Progenitor cell of endocrine pancreas (in vitro differentiated cells): ENCODE measurements around the gene CELSR1. TPM values are rescaled to one million over a fixed set of nuclear protein-coding genes. Genes with fewer than 3 reads are reported as not detected.
A peak's percentile ranks its signal among the peaks of the same experiment; 100 is the strongest.

ENCODE experiments used
- DNase-seq: peaks from one replicate; pipeline ENCODE4 v3.0.0; 2021; ENCODE audit warnings: low spot score; ENCODE audit not compliant: unreplicated experiment
- H3K27ac Mint-ChIP-seq: 2 replicates; pipeline ENCODE4 v1.8.0; 2021; ENCODE audit warnings: mild to moderate bottlenecking, moderate library complexity, mixed read lengths
- H3K27me3 Mint-ChIP-seq: 2 replicates; pipeline ENCODE4 v1.8.0; 2021; ENCODE audit warnings: mixed read lengths
- H3K36me3 Mint-ChIP-seq: 2 replicates; pipeline ENCODE4 v1.8.0; 2022; ENCODE audit warnings: mixed read lengths; ENCODE audit not compliant: insufficient read depth
- H3K4me1 Mint-ChIP-seq: 2 replicates; pipeline ENCODE4 v1.8.0; 2021; ENCODE audit warnings: low read depth, mixed read lengths
- H3K4me3 Mint-ChIP-seq: 2 replicates; pipeline ENCODE4 v1.8.0; 2021; ENCODE audit warnings: low read depth, mild to moderate bottlenecking, moderate library complexity, mixed read lengths
- H3K9me3 Mint-ChIP-seq: 2 replicates; pipeline ENCODE4 v1.8.0; 2021; ENCODE audit warnings: low read depth, mixed read lengths
- total RNA-seq: library from RNA; stranded (reverse); gene quantifications from 2 replicates; pipeline ENCODE4 v1.2.1, GENCODE V29; 2021
- TF ChIP-seq, protein P1 (sequence below): fragments of 200-600 bp; sonication (generic); IDR thresholded peaks from one replicate; pipeline ENCODE4 v1.5.0; 2021; ENCODE audit warnings: antibody characterized with exemption, mild to moderate bottlenecking; ENCODE audit not compliant: unreplicated experiment

The CELSR1 gene
- total RNA-seq, 1 donor from 2014 or later = 20.9 TPM

- H3K27me3 Mint-ChIP-seq = peaks cover 7% of the 10 kb centered on the region
- TF ChIP-seq, protein P1, sequence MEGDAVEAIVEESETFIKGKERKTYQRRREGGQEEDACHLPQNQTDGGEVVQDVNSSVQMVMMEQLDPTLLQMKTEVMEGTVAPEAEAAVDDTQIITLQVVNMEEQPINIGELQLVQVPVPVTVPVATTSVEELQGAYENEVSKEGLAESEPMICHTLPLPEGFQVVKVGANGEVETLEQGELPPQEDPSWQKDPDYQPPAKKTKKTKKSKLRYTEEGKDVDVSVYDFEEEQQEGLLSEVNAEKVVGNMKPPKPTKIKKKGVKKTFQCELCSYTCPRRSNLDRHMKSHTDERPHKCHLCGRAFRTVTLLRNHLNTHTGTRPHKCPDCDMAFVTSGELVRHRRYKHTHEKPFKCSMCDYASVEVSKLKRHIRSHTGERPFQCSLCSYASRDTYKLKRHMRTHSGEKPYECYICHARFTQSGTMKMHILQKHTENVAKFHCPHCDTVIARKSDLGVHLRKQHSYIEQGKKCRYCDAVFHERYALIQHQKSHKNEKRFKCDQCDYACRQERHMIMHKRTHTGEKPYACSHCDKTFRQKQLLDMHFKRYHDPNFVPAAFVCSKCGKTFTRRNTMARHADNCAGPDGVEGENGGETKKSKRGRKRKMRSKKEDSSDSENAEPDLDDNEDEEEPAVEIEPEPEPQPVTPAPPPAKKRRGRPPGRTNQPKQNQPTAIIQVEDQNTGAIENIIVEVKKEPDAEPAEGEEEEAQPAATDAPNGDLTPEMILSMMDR = no peak
- peaks cover 4% of the 10 kb centered on the region for H3K9me3 Mint-ChIP-seq
- DNase-seq = no peak
- H3K4me3 Mint-ChIP-seq = no peak overlapping the region
- peak overlapping the region; percentile 41 for H3K27ac Mint-ChIP-seq
- H3K4me1 Mint-ChIP-seq = peaks cover 3% of the 10 kb centered on the region
- no peaks in the 10 kb centered on the region for H3K36me3 Mint-ChIP-seq
Measured at GRCh38 chr22:46561435-46561905, 24.1 kb upstream of the CELSR1 start.

DNA sequence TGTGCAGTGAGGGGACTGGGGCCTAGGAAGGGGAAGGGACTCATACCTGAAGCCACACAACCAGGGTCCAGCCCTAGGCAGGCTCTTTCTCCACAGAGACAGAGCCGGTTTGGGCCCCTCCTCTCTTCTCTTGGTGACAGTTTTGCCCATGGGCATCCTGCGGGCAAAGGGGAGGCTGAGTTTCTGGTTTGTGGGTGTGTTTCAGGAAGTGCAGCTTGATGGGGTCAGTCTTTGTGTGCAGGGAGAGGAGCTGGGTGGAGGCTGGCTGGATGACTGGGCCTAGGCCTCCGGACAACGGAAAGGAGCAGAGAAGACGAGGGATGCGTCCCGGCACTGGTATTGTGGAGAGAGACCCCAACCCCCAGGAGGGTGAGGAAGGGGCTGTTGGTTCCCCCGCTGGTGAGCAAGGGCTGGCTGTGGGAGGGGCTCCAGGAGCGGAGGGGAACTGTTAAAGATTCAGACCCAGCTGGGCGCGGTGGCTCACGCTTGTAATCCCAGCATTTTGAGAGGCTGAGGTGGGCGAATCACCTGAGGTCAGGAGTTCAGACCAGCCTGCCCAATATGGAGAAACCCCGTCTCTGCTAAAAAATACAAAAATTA, 23.4 kb upstream of the CELSR1 start:
- Mint-ChIP-seq H3K9me3 (peaks cover 4% of the 10 kb centered on the region), H3K4me3 (no peak overlapping the region), H3K27ac (no peak overlapping the region), H3K27me3 (peaks cover 7% of the 10 kb centered on the region), H3K4me1 (peaks cover 3% of the 10 kb centered on the region), H3K36me3 (no peaks in the 10 kb centered on the region)
- no peak for DNase-seq
- TF ChIP-seq, protein P1 = no peak

DNA sequence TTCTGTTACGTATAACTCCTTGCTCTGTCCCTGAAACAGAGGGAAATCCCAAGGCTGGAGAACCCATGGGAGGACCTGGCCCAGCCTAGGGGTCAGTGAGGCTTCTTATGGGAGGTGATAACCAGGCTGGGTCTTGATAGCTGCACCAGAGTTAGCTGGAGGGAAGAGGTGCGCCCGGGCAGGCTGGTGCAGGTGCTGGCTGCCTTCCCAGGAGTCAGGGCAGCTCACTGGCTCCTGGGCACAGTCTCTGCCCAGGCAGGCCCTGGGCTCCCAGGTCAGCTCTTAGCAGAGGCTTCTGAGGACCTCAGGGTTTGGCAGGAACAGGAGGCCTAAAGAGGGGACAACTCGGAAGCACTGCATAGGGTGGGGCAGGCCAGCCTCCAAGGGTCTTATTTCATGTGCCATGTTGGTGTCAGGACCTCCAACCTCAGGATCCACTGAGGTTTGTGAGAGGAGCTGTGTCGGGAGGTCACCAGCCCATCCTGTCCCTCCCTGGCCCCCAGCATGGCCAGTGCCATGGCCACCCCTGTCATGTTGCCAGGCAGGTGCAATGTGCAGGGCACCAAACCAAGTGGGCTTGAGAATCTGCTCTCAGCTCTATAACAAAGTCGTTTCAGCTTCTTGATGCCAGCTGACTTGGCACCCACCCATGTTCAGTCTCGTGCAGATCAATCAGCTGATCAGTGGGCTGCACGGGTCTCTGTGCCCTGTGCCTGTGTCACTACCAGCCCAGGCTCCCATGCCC, 20.5 kb upstream of the CELSR1 start:
- H3K27ac Mint-ChIP-seq = no peak overlapping the region
- no peak overlapping the region for H3K4me3 Mint-ChIP-seq
- peaks cover 14% of the 10 kb centered on the region for H3K27me3 Mint-ChIP-seq
- TF ChIP-seq, protein P1 = no peak
- no peaks in the 10 kb centered on the region for H3K4me1 Mint-ChIP-seq
- no peak for DNase-seq
- H3K36me3 Mint-ChIP-seq = no peaks in the 10 kb centered on the region
- peaks cover 4% of the 10 kb centered on the region for H3K9me3 Mint-ChIP-seq

- Mint-ChIP-seq H3K4me3 (no peak overlapping the region), H3K9me3 (peaks cover 4% of the 10 kb centered on the region), H3K4me1 (no peaks in the 10 kb centered on the region), H3K27me3 (peaks cover 14% of the 10 kb centered on the region), H3K27ac (no peak overlapping the region), H3K36me3 (no peaks in the 10 kb centered on the region)
- no peak for DNase-seq
- TF ChIP-seq, protein P1 = no peak
Measured at GRCh38 chr22:46556775-46557174, 19.4 kb upstream of the CELSR1 start.

DNA sequence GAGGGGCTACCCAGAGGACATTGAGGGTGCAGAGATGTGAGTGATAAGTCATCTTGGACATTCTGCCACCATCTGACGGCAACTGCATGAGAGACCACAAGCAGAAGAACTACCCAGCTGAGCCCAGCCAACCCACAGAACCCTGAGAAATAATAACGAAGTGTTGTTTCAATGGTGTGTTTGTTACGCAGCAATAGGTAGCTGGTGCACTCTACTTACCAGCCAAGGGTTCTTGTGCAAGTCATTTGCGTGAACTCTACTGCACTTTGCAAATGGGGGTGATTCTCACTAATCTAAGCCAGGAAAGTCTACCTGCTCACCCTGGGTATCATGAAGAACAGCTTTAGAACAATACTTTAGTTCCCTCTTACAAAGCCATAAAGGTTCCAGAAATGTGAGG, 15.8 kb upstream of the CELSR1 start:
- peaks cover 4% of the 10 kb centered on the region for H3K9me3 Mint-ChIP-seq
- no peak overlapping the region for H3K27ac Mint-ChIP-seq
- H3K36me3 Mint-ChIP-seq = no peaks in the 10 kb centered on the region
- TF ChIP-seq, protein P1 = no peak
- peaks cover 21% of the 10 kb centered on the region for H3K27me3 Mint-ChIP-seq
- H3K4me1 Mint-ChIP-seq = peaks cover 5% of the 10 kb centered on the region
- DNase-seq = no peak
- no peak overlapping the region for H3K4me3 Mint-ChIP-seq
